Midbrain (tissue), 1 donor: ENCODE data around the gene CLEC3B.
"Not testable (repeated sequence)": the region's sequence is repeated elsewhere in the genome, so short reads cannot be mapped to it uniquely, and the experiment has no call there.

Experiments used
- DNase-seq: peaks from one replicate; lab custom pipeline; 2025; lab: John Stamatoyannopoulos, UW

The CLEC3B gene

DNA sequence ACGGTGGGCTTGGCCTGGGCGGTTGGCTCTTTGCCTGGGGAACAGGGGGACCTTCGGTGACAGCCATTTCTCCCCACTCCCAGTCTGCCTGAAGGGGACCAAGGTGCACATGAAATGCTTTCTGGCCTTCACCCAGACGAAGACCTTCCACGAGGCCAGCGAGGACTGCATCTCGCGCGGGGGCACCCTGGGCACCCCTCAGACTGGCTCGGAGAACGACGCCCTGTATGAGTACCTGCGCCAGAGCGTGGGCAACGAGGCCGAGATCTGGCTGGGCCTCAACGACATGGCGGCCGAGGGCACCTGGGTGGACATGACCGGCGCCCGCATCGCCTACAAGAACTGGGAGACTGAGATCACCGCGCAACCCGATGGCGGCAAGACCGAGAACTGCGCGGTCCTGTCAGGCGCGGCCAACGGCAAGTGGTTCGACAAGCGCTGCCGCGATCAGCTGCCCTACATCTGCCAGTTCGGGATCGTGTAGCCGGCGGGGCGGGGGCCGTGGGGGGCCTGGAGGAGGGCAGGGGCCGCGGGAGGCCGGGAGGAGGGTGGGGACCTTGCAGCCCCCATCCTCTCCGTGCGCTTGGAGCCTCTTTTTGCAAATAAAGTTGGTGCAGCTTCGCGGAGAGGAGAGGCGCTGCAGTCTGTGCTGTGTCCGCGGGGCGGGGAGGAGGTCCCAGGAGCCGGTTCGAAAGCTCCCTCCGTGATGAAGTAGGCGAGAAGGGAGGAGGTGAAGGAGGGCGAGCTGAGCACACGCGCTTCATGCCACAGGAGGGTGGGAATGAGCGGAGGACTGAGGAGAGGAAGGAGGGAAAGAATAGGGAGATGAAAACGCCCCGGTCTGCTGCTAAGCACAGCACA lies 9.6 kb downstream of the CLEC3B start:
- DNase-seq: peak; percentile 11

DNA sequence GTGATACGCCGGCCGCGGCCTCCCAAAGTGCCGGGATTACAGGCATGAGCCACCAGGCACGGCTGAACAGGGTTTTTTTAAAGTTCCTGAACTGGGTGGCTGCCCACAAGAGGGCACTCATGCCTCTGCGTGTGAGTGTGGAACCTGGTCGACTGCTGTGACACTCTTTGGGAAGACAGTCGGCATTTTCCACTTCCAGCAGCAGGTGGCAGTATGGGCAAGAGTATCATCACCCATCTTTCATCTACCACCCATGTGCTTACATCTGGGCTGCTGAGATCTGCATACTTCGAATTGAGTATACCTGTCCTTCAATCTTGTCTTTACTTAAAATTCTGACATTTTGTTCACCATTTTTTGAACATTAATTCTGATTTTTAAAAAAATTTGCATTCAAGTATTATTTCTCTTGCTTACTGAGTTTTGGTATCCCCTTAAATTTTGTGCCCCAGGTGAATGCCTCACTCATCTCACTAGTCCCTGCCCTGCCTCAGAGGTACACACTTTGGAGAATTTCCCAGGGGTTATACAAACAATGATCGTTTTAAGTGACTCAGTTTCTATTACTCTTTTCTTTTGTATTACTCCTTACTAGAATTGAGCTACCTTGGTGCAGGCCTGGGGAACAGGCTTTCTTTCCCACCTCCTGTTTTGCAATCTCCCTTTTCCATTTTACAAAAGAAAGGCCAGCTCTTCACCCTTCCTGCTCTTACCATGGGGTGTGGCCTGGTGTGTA lies 11.8 kb downstream of the CLEC3B start:
- peak; percentile 92 for DNase-seq

DNA sequence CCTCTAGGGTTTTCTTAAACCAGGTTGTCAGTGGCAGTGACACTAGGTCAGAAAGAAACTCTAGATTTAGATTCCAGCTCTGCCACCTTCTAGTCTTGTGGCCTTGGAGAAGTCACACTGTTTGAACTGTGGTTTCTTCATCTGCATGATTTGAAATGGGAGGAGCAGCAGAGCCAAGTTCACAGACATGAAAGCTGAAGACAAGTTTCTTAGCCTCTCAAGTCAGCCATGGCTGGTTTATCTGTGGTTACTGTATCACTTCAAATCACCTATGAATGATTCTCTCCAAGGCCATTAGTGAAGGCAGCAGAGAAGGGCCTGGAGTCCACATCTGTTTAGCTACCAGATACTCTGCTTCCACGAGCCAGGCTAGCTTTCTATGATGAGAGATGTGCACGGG lies 15.6 kb downstream of the CLEC3B start:
- no peak for DNase-seq

DNA sequence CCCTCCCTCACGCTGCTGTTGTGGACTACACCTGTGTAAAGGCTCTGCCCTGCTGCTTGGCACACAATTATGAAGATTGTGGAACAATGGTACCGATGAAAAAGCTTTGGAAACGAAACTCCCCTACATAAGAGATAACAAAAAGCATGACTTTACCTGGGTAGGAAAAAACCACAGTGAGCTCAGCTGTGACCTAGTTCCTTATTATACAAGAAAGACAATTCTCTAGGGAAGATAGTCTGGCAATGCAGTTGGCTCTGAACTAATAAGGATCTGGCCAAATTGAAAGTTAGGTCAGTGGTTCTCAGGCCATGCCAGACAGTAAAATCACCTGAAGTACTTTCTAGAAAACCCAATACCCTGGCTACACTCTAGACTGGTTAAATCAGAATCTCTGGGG lies 16.1 kb downstream of the CLEC3B start:
- no peak for DNase-seq

DNA sequence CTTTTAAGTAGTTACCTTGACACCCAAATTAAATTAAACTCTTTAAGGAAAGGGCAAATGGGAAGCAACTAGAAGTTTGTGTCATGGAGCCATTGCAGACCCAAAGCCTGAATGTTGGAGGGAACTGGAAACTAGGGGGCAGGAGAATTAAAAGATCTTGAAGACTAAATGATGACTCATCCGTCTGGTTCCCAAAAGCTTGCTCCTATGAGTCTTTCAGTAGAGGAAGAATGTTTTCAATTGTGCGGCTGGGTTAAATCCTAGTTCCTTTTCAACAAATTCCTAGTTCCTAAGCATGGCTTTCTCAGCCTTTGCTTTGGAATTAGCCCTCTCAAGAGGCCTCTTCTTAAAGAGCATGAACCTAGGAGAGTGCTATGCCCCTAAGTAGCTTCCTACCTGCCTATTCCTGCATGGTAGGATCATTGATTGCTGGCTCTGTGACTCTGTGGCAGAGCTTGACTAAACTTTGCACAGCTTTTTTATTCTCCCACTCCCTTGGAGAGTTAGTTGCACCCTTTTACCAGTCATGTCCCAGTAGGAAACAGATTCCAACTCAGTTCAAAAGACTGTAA lies 17.7 kb downstream of the CLEC3B start:
- DNase-seq: no peak

DNA sequence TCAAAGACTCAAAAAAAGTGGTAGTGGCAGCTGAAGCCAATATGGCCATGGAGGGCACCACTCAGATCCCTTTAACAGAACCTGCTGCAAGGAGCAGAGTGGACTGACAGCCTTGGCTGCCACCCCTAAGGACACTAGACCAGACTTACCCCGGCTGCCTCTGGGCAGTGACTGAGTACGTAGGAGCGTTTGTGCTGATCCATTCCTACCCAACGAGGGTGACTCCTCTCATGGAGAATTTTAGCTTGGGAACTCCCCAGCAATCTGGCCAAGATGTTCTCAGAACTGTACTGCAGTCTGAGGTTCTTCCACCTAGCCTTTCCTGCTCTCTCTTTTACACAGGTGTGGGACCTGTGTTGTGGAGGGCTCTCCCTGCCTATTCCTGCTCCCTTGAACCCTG lies 22.1 kb downstream of the CLEC3B start:
- DNase-seq: no peak

GRCh38 chr3:45049807-45050206 lies 23.7 kb downstream of the CLEC3B start:
- no peak for DNase-seq

DNA sequence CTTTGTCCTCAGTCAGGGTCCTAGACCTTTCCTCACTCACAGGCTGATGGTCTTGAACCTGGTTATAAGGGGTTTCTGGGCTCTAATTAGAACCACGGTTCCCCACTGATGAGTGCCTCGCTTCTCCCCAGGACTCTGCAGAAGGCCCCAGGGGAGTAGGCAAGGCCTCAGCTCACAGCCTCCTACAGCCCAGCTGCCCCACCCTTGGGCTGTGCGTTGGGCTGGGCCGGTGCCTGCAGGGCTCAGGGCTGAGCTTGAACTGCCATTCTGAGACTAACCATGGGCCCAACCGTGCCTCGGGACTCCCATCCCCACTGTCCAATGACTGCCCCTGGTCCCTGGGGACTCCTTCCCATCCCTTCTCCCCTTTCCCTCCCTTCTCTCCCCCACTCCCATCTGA lies 25.6 kb downstream of the CLEC3B start:
- no peak for DNase-seq

- not testable (repeated sequence) for DNase-seq
These were observed 27.7 kb downstream of the CLEC3B start for GRCh38 chr3:45053805-45054195.

DNA sequence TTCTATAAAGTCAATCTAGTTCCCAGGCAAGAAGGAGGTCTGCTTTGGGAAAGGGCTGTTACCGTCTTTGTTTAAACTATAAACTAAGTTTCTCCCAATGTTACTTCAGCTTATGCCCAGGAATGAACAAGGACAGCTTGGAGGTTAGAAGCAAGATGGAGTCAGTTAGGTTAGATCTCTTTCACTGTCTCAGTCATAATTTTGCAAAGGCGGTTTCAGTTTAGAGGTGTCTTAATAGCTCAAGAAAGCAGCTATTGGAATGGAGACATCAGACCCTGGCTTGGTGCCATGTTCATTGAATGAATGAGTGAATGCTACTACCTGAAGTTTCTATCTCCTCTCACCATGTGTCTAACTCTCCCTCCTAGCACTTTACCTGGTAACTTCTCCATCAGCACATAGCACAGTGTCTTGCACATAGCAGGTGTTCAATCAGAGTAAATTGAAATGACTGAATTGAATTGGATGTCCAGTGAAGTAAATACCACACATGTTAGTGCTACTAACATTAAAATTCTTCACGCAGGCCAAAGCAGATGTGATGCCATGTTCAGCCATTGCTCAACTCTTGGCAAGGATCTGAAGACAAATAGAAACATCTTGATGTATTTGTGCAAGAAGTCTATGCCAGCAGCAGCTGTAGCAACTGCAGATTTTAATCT lies 28.2 kb downstream of the CLEC3B start:
- no peak for DNase-seq

DNA sequence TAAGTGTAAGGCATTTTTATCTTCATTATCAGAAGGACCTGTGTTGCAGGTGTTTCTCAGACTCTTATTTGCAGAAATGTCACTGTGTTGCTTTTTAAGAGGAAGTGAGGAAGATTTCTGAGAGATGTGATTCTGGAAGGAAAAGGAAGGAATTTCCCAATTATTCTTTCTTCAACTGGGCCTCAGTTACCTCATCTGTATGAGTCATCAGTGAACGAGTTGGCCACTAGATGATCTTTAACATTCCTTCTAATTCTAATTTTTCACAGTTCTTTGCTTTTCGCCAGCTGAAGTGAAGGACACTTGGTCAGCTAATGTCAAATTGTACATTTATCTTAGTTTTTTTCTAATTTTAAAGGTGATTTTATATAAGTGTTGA lies 28.9 kb downstream of the CLEC3B start:
- no peak for DNase-seq

DNA sequence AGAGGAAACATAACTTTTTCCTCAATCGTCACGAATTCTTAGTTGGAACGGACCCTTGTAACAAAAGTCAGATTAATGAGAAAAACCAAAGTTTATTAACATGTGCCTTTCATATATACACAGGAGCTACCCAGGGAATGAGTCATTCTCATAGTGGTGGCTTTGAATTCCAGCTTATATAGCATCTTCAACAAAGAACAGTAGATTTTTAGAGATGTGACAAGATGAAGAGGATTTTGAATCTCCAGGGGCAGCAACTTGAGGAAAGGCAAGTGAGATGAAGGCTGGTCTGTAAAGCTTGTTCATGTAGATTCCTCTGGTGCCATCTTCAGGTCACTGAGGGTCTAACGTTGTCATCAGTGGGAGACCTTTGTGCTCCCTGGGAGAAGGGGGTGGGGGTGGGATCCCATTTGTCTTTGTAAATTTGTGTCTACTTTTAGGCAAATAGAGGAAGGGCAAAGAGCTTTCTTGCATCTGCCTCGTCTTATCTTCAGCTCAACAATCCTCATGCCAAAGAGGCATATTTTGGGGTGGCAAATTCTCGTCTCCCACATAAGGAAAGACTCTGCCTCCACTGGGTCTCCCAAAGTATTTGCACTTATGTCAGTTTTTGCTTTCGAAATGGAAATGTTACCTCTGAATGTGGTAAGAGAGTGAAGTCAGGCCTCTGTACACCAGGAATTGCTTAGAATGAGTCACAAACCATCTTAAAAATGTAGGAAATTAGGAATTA lies 29.5 kb downstream of the CLEC3B start:
- DNase-seq: no peak

- DNase-seq: no peak
These were observed 30.7 kb downstream of the CLEC3B start for GRCh38 chr3:45056608-45057301.

DNA sequence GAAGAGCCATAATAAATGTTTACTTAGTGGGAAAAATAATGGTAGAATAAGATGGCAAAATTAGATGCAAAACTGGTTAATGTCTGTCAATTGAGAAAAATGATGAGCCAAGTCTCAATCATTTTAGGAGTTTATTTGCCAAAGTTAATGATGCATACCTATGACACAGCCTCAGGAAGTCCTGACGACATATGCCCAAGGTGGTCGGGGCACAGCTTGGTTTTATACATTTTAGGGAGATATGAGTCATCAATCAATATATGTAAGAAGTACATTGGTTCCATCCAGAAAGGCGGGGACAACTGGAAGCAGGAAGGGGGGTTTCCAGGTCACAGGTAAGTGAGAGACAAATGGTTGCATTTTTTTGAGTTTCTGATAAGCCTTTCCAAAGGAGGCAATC lies 31.5 kb downstream of the CLEC3B start:
- DNase-seq: no peak

- DNase-seq: no peak
These were observed 33.0 kb downstream of the CLEC3B start for GRCh38 chr3:45059132-45059531.

- DNase-seq: no peak
These were observed 34.2 kb downstream of the CLEC3B start for GRCh38 chr3:45060165-45060892.

GRCh38 chr3:45062697-45063070 lies 36.6 kb downstream of the CLEC3B start:
- DNase-seq: no peak

- no peak for DNase-seq
These were observed 38.6 kb downstream of the CLEC3B start for GRCh38 chr3:45064512-45065372.

GRCh38 chr3:45065373-45065720 lies 39.2 kb downstream of the CLEC3B start:
- no peak for DNase-seq
